Measurements from ENCODE around the gene SLC9A5. TPM values are rescaled to one million over a fixed set of nuclear protein-coding genes. Genes with fewer than 3 reads are reported as not detected.

Gene SLC9A5
- total and polyA plus RNA-seq, 9 of the 15 experiments (the other 6 are each of a cell fraction or from before 2014, with no cell fraction given) = 0.06 to 3.1 (median 1.2) TPM

DNA sequence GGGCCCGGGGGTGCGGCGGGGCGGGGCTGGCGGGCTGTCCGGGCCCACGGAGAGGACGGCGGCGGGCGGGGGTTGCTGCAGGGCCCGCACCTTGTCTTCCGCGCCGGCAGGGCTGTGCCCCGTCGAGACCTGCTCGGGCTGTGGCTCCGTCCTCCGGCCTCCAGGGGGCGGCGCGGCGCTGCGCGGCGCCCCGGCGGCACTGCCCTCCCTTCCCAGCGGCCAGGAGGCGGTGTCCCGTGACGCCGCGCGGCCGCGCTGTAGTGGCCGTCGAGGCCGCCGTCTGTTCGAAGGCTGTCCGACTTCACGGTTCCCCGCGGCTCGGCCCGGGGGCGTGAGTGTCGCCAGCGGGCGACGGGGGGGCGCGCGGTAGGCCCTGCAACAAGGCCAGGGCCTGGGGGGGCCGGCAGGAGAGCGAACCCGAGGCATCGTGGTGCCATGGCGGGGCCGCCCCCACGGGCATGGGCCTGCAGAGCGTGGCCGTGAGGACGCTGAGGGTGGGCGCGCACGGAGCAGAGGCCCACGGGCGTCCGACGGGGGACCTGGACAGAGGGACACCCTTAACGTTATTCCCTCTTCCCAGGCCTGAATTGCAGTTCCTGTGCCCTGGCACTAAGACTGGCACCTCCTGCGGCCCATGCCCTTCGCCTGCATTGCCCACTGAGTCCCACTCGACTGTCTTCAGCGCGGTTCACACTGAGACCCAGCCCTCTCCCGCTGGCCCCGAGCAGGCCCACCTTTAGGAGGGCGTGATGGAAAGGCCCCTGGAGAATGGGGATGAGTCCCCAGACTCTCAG is 30.7 kb downstream of the SLC9A5 start, which contains the start of gene PLEKHG4 (continued):
- no peak for TF ChIP-seq RNF219 (CRISPR knock-in tag; IDR thresholded peaks at IDR 0.05)
- TF ChIP-seq HMGN3 (IDR thresholded peaks at IDR 0.05; ENCODE audit: borderline replicate concordance, extremely low read depth, insufficient read length, low read depth, low read length) = peak; percentile 93
- TF ChIP-seq SIX5 (IDR thresholded peaks at IDR 0.05; ENCODE audit: borderline replicate concordance in 1 of 2, insufficient read depth in 1 of 2, low read depth in 1 of 2, low read length in 2 of 2) = 0 out of 4 replicates have a peak, but pooled peaks of 1 of the 2 experiments have one; percentile 6
- TF ChIP-seq, protein P1, sequence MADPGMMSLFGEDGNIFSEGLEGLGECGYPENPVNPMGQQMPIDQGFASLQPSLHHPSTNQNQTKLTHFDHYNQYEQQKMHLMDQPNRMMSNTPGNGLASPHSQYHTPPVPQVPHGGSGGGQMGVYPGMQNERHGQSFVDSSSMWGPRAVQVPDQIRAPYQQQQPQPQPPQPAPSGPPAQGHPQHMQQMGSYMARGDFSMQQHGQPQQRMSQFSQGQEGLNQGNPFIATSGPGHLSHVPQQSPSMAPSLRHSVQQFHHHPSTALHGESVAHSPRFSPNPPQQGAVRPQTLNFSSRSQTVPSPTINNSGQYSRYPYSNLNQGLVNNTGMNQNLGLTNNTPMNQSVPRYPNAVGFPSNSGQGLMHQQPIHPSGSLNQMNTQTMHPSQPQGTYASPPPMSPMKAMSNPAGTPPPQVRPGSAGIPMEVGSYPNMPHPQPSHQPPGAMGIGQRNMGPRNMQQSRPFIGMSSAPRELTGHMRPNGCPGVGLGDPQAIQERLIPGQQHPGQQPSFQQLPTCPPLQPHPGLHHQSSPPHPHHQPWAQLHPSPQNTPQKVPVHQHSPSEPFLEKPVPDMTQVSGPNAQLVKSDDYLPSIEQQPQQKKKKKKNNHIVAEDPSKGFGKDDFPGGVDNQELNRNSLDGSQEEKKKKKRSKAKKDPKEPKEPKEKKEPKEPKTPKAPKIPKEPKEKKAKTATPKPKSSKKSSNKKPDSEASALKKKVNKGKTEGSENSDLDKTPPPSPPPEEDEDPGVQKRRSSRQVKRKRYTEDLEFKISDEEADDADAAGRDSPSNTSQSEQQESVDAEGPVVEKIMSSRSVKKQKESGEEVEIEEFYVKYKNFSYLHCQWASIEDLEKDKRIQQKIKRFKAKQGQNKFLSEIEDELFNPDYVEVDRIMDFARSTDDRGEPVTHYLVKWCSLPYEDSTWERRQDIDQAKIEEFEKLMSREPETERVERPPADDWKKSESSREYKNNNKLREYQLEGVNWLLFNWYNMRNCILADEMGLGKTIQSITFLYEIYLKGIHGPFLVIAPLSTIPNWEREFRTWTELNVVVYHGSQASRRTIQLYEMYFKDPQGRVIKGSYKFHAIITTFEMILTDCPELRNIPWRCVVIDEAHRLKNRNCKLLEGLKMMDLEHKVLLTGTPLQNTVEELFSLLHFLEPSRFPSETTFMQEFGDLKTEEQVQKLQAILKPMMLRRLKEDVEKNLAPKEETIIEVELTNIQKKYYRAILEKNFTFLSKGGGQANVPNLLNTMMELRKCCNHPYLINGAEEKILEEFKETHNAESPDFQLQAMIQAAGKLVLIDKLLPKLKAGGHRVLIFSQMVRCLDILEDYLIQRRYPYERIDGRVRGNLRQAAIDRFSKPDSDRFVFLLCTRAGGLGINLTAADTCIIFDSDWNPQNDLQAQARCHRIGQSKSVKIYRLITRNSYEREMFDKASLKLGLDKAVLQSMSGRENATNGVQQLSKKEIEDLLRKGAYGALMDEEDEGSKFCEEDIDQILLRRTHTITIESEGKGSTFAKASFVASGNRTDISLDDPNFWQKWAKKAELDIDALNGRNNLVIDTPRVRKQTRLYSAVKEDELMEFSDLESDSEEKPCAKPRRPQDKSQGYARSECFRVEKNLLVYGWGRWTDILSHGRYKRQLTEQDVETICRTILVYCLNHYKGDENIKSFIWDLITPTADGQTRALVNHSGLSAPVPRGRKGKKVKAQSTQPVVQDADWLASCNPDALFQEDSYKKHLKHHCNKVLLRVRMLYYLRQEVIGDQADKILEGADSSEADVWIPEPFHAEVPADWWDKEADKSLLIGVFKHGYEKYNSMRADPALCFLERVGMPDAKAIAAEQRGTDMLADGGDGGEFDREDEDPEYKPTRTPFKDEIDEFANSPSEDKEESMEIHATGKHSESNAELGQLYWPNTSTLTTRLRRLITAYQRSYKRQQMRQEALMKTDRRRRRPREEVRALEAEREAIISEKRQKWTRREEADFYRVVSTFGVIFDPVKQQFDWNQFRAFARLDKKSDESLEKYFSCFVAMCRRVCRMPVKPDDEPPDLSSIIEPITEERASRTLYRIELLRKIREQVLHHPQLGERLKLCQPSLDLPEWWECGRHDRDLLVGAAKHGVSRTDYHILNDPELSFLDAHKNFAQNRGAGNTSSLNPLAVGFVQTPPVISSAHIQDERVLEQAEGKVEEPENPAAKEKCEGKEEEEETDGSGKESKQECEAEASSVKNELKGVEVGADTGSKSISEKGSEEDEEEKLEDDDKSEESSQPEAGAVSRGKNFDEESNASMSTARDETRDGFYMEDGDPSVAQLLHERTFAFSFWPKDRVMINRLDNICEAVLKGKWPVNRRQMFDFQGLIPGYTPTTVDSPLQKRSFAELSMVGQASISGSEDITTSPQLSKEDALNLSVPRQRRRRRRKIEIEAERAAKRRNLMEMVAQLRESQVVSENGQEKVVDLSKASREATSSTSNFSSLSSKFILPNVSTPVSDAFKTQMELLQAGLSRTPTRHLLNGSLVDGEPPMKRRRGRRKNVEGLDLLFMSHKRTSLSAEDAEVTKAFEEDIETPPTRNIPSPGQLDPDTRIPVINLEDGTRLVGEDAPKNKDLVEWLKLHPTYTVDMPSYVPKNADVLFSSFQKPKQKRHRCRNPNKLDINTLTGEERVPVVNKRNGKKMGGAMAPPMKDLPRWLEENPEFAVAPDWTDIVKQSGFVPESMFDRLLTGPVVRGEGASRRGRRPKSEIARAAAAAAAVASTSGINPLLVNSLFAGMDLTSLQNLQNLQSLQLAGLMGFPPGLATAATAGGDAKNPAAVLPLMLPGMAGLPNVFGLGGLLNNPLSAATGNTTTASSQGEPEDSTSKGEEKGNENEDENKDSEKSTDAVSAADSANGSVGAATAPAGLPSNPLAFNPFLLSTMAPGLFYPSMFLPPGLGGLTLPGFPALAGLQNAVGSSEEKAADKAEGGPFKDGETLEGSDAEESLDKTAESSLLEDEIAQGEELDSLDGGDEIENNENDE (IDR thresholded peaks at IDR 0.05; ENCODE audit: low read depth, low read length) = no peak
- TF ChIP-seq ZNF699 (CRISPR knock-in tag; IDR thresholded peaks at IDR 0.05; ENCODE audit: insufficient replicate concordance) = no peak
- TF ChIP-seq MYNN (IDR thresholded peaks at IDR 0.05) = no peak
- TF ChIP-seq MYNN (CRISPR knock-in tag; IDR thresholded peaks at IDR 0.05) = no peak
- no peak for TF ChIP-seq MLX (CRISPR knock-in tag; conservative IDR thresholded peaks at IDR 0.05)
- no peak for TF ChIP-seq ETV6 (IDR thresholded peaks at IDR 0.05; ENCODE audit: borderline replicate concordance in 1 of 2, low read depth in 2 of 2, low read length in 1 of 2)
- TF ChIP-seq ETV6 (CRISPR knock-in tag; IDR thresholded peaks at IDR 0.05; ENCODE audit: borderline replicate concordance) = 0 out of 2 replicates have a peak, but pooled peaks have one; percentile 33
- no peak for TF ChIP-seq NR2F6 (CRISPR knock-in tag; IDR thresholded peaks at IDR 0.05)
- peak; percentile 100 for TF ChIP-seq NCOA6 (IDR thresholded peaks at IDR 0.05)

Measured in K562 (cell line).